ENCODE measurements around the gene PROSER3. TPM values are rescaled to one million over a fixed set of nuclear protein-coding genes. Genes with fewer than 3 reads are reported as not detected.

The PROSER3 gene
- total and polyA plus RNA-seq, 2 of the 13 experiments (the other 11 are each of a cell fraction or from before 2014, with no cell fraction given) = 5.1 to 5.7 TPM

GRCh38 chr19:35748106-35749020, 9.6 kb upstream of the PROSER3 start, which contains the start of gene LIN37 (continued):
- no peak for TF ChIP-seq ZNF646 (CRISPR knock-in tag; IDR thresholded peaks at IDR 0.05)
- no peak for TF ChIP-seq ZNF253 (CRISPR knock-in tag; IDR thresholded peaks at IDR 0.05; ENCODE audit: borderline replicate concordance)
- peak; percentile 55; the same call in 1 of the 2 replicates for TF ChIP-seq MTA1 (CRISPR knock-in tag; IDR thresholded peaks at IDR 0.05; ENCODE audit: borderline replicate concordance)
- no peak for TF ChIP-seq SNAI1 (CRISPR knock-in tag; IDR thresholded peaks at IDR 0.05; ENCODE audit: borderline replicate concordance)
- TF ChIP-seq RXRA (CRISPR knock-in tag; IDR thresholded peaks at IDR 0.05) = no peak; the same call in 1 of the 2 replicates
- TF ChIP-seq ZNF235 (CRISPR knock-in tag; IDR thresholded peaks at IDR 0.05; ENCODE audit: borderline replicate concordance) = no peak
- TF ChIP-seq ZNF484 (CRISPR knock-in tag; IDR thresholded peaks at IDR 0.05; ENCODE audit: borderline replicate concordance, low read depth) = no peak
- TF ChIP-seq KLF15 (CRISPR knock-in tag; IDR thresholded peaks at IDR 0.05; ENCODE audit: borderline replicate concordance) = no peak
- no peak for TF ChIP-seq FOXA1 (IDR thresholded peaks at IDR 0.05)
- TF ChIP-seq FOXA1 (CRISPR knock-in tag; IDR thresholded peaks at IDR 0.05) = no peak
- peak; percentile 17; the same call in 1 of the 2 replicates for TF ChIP-seq ZBTB40 (IDR thresholded peaks at IDR 0.05)
- TF ChIP-seq ZBTB40 (CRISPR knock-in tag; IDR thresholded peaks at IDR 0.05) = peak; percentile 51; the same call in 1 of the 2 replicates
- TF ChIP-seq ZNF24 (IDR thresholded peaks at IDR 0.05) = no peak

All from HepG2 (cell line).